GM11168 (cell line): Measurements from ENCODE around the gene GPBP1L1.

Source experiments
- in situ Hi-C: fragments of 300-500 bp; cut with MboI; formaldehyde crosslinking; loops from one replicate; pipeline ENCODE4 v1.12.0; 2022; ENCODE audit warnings: low sequenced_read_pairs; ENCODE audit not compliant: unreplicated experiment

Gene GPBP1L1

GRCh38 chr1:45643978-45644377 lies 42.4 kb downstream of the GPBP1L1 start:
- in situ Hi-C loops, result no loop called here

GRCh38 chr1:45643321-45643720 lies 43.0 kb downstream of the GPBP1L1 start:
- in situ Hi-C loops, result no loop called here

DNA sequence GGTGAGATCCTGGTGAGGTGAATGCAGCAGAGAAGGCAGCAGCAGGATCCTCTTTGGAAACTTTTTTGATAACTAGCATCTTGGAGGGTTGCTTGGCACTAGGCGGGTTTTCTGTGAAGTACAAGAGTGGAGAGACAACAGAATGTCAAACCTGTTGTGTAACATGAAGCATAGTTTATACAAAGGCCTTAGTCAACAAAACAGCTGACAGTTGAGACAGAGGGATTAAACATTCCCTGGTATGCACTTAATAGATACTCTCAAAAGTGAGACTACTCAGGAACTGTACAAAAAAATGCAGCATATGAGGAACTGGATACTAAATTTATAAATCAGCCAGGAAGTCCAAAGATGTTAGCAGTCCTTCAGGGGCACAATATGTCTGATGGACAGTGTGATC lies 46.0 kb downstream of the GPBP1L1 start:
- in situ Hi-C loops, result no loop called here

DNA sequence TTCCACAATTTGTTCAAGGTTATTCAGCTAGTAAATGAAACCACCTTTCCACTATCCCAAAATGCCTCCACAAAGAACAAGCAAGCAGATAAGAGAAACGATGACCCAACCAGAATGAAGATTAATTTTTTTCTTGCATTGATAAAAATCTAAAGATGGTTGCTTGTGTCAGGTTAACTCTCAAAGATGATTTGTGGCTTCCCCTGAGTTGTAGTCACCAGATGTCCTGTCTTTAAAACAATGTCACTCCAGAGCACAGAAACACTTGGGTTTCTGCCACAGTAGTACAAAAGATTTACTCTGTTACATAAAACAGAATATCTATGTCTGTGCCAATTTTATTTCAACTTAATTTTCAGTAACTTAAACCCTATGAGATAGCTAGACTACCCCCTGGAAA lies 51.1 kb downstream of the GPBP1L1 start:
- in situ Hi-C loops, result no loop called here

DNA sequence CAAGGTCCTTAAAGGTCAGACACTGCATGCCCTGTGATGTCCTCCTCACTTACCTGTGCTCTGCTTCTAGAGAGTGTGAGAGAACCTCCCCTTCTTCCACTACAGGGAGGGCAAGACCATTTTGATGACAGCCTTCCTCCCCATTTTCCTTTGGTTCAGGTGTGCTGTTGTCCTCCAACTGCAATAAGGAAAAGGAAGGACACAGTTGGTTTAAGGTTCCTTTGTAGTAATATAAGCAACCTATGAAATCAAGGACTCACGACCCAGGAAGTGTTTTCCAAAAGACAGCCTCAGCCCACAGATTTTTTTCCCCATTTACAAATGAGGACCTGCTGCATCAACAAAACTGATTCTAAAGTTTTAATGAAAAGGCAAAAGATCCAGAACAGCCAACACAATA lies 55.9 kb downstream of the GPBP1L1 start:
- in situ Hi-C loops, result no loop called here

DNA sequence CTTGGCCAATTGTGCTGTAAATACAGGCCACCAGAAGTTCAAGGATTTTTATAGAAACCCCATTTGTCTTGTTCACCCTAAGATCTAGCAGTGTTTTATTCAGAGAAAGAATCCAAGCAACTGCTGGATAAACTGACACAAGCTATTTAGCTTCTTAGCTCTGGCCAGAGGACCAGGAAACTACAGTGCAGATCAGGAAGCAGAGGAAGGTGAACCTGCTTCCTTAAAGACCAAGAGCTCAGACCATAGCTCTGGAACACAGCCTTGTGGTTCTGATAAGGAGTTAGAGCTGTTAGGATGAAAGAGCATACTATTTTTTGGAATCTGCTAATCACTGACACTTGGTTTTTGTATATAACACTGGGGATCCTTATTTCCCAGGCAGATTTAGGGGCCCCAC lies 57.3 kb downstream of the GPBP1L1 start:
- in situ Hi-C loops, result no loop called here

- in situ Hi-C loops, result no loop called here
Observed at GRCh38 chr1:45623972-45624371, 62.4 kb downstream of the GPBP1L1 start, which contains the start of gene CCDC17. TSS of gene CCDC17 (minus strand) at chr1:45624054. CDS start at chr1:45623909, 145 bp downstream.

GRCh38 chr1:45622524-45623394 lies 63.6 kb downstream of the GPBP1L1 start:
- in situ Hi-C loops, result no loop called here

DNA sequence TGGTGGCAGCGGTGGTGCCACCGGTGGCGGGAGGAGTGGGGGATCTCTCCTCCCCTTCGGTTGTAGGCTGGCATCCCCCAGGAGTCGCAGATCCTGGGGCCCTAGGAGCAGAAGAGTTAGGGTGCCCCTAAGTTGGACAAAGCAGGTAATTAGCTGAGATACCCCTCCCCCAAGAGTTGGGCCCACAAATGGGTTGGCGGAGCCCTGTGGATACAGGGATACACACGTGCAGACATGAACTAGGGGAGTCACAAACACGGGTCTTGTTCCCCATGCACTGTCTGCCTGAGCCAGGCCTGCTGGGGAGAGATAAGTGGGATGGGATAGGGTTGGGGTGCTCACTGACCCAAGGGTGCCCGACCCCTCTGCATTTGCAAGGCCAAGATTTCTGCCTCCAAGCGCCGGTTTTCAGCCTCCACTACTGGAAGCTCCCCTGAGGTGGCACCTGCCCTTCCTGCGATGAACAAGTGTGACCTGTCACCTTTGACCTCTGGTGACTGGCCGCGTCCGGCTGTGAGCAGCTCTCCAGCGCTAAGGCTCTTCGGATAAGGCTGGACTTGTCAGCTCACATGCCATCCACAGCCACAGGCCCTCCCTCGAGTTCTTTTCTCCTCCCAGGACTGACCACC lies 64.3 kb downstream of the GPBP1L1 start:
- in situ Hi-C loops, result no loop called here

DNA sequence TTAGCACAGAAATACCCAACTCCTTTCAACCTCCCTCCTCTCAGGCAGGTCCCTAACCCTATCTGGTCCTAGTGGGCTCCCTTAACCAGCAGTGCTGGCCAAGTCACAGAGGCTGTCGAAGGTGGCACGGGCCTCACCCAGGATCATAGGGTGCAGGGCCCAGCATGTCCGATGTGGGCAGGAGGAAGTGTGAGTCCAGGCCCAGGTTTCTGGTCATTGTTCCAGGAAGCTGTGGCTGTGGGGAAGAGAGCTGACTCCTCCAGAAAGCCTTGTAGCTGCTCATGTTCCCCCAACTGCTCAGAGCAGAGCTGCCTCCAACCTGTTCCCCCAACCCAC lies 64.9 kb downstream of the GPBP1L1 start:
- in situ Hi-C loops, result no loop called here

DNA sequence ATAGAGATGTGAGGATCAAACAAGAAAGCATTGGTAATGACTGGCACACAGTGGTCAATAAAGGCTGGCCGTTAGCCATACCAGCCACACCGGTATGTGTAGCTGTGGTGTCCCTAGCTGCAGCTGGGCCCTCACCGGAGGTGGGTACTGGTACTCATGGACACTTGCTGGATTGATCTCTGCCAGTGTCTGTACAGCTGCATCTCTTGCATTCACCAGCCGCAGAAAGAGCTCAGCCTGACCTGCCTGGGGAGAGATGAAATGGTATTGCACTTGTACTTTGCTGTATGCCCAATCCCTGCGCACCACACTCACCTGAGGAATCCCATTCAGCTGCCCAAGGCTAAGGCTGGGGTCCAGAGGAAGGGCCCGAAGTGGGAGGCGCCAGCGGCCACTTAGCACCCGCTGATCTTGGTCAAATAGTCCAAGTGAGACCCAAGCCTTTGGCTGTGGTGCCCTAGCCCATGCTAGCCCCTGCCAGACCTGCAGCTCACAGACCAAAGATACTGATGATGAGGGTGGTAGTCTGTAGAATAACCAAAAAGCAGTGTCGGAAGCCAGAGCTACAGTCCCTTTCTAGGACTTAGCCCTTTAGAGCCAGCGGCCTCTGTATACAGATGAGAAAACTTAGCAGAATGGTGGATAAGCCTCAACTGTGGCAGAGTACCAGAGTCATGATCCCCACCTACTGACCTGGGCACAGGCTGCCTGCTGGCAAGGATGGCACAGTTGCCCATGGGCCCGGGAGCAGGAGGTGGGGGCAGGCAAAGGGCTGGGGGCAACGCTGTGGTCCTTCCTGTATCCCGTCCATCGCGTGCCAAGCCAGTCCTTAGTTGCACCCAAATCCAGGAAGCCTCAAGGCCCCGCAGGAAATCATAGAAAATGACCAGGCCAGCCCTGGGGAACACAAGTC lies 65.5 kb downstream of the GPBP1L1 start:
- in situ Hi-C loops, result no loop called here

- in situ Hi-C loops, result no loop called here
Observed at GRCh38 chr1:45619149-45619921, 67.0 kb downstream of the GPBP1L1 start.

DNA sequence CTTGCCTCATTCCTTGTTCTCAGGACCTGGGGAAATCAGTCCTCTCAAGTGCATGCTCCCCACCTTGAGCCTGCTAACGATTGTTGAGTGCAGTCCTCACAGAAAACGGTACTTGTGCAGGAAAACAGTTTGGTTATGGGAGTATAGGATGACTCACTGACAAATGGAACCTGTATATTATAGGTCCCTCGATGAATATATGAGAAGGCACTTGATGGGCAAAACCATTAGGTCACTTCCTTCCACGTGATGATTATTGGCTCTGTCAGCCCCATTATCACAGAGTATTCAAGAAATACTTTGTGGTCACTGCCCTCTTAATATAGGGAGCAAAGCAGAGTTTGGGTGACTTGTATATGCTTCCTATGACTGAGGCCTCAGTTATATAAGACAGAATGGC lies 68.7 kb downstream of the GPBP1L1 start:
- in situ Hi-C loops, result no loop called here

GRCh38 chr1:45615885-45616284 lies 70.4 kb downstream of the GPBP1L1 start:
- in situ Hi-C loops, result no loop called here

GRCh38 chr1:45612941-45613579 lies 73.3 kb downstream of the GPBP1L1 start:
- in situ Hi-C loops, result no loop called here

GRCh38 chr1:45610589-45611226 lies 75.6 kb downstream of the GPBP1L1 start:
- in situ Hi-C loops, result no loop called here

DNA sequence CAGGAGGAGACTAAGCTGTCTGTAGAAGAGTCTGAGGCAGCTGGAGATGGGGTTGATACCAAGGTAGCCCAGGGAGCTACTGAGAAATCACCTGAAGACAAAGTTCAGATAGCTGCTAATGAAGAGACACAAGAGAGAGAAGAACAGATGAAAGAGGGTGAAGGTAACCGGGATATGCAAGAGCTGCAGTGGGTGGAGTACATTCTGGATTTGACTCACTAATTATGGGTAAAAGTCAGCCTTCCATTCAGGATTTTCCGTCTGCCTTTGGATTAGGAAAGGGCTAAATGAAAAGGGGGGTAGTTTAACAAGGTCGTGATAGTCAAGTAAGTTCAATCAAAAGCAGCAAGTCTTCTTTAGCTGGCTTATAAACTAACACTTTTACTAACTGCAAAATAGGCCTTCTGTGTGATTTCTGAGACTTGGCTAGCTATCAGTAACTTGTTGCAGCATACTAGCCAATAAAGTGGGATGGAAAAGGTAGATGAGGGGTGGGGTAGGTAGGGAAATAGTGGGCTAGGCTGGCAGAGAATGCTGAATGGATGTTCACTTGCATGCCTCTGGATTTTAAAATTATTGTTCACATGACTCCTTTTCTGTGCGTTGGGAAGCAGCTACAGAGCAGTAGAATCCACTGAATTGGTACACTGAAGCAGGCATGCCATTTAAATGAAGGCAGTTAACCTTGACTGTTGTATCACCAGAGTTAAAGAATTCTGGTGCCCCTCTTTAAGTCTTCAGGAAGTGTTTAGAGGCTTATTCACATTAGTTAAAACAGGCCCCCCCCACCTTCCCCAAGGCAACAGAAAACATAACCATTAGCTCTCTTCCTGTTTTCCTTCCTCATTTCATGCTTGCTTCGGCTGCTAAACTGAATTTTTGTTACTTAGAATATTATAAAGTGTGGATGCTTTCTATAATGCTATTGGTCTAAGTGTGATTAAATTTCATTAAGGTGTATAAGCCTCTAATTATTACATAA lies 77.9 kb downstream of the GPBP1L1 start:
- in situ Hi-C loops, result no loop called here
